ENCODE measurements around the gene RAB30.

RAB30 gene, protein sequence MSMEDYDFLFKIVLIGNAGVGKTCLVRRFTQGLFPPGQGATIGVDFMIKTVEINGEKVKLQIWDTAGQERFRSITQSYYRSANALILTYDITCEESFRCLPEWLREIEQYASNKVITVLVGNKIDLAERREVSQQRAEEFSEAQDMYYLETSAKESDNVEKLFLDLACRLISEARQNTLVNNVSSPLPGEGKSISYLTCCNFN

DNA sequence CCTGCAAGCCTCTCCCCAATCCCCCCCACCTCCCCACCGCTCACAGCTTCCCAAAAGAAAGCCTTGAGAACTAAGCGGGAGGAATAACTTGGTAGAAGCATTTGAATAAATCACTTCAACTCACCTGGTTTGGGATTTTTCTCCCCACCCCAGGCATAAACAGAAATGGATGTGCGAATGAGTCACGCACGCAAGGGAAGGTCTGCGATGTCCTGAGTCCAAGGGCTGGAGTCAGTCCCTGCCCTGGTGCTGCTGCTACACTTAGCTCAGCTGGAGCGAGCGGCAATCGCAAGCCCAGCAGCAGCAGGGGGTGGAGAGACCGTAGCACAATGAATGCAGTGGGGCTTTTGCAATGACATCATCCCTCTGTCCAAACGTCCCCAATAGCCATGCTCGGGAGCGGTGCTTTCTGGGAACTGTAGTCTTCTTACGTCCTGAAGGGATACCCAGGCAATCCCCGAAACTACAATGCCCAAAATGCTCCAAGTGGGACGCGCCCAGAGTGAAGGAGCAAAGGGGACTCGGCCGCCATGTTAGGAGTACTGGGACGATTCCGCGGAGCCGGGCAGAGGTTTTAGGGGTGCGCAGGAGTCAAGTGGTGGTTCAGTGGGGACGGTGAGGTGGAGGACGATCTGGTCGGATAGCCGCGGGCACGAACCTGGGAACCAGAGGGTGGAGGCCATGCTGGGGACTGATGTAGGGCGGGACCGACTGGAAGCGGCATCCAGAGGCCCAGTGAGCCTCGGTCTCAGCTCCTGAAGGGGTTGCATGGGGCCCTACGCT lies at the start of gene RAB30:
Gene RAB30, minus strand, starts transcription at position 331 of the 783 bp plus-strand sequence. CDS start 74,581 bp downstream, outside the sequence.
- DNase-seq (ENCODE audit: low read depth in 3 of 3, low spot score in 1 of 3), result peak; percentile 67 to 89 (median 83)

DNA sequence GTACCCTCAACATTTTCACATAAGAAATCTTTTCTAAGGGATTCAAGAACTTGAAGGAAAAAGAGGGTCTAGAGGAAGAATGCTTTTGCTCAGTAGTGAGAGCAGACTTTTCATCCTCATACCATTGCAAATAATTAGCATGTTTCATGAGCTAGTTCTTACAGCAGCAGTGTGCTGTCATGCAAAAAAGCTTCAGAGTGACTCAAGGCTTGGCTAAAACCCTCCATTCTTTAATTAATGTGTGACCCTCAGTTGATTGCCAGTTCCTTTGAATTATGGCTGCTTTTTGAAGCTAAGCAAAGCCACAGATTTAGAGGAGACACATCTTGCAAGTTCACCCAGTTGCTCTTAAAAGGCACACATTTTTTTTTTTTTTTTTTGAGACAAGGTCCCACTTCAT lies 48.6 kb upstream of the RAB30 start:
- DNase-seq (ENCODE audit: low read depth in 3 of 3, low spot score in 1 of 3), result no peak

DNA sequence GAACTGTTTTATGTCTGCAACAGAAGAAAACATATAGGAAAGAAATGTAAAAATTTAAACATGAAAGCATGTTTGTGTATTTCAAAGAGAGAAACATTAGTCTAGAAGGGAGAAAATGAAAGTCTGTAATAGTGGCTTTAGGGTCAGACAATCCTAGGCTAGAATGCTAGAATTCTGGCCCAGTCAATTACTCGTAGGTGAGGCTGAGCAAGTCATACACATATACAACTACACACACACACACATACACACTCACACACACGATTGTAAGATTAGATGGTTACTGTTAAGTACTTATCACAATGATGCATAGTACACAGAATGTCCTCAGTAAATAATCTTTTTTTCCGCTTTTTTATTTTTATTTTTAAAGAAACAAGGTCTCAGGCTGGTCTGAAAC lies 47.5 kb upstream of the RAB30 start:
- no peak for DNase-seq (ENCODE audit: low read depth in 3 of 3, low spot score in 1 of 3)

DNA sequence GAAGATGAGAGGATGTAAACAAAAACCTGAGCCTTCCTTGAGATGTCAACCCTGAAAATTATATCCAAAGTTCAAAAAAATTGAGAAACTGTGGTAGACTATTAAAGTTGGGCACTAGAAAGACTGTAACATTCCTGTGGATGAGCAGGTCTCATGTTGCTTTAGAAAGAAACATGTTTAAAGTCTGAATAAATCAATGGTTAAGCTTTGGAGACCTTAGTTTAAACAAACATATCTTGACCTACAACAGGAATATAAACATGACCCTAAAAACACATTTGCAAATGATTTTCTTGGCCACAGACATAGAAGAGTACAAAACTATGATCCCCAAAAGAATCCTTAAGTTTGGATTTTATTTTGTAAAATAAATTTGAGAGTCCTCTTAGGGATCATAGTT lies 47.1 kb upstream of the RAB30 start:
- no peak for DNase-seq (ENCODE audit: low read depth in 3 of 3, low spot score in 1 of 3)

DNA sequence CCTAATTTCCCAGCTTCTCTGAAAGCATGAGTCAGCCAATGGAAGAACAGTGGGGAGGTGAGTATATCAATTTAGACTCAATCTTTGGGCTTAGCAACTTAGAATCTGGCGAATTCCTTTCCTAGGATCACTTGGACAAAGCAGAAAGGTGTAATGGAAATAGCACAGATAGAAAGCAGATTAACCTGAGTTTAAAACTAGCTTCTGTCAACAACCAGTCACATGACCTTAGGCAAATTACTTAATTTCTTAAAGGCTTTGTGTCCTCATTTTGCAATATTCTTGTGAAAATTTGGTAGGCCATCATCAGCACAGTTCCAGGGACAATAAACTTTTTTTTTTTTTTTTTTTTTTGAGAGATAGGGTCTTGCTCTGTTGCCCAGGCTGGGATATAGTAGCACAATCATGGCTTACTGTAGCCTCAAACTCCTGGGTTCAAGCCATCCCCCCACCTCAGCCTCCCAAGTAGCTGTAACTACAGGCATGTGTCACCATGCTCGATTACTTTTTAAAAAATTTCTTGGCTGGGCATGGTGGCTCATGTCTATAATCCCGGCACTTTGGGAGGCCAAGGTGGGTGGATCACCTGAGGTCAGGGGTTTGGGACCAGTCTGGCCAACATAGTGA lies 44.4 kb upstream of the RAB30 start:
- DNase-seq (ENCODE audit: low read depth in 3 of 3, low spot score in 1 of 3), result no peak

DNA sequence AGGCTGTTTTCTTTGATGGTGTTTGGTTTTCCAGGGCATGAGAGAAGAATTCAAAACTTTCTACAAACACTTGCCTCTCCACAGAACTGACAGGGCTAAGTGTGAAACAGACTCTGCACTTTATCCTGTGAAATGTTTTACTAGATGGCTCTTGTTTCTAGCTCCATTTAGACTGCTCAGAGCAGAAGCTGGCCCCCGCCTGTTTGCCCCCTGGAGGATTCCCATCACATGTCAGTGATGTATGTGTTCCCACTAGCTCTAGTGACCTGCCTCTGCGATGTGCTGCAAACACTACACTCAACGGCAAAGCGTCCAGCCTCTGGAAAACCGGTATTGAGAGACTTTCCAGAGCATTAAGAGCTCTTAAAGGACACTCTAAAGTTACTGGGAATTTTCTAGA lies 43.9 kb upstream of the RAB30 start:
- no peak for DNase-seq (ENCODE audit: low read depth in 3 of 3, low spot score in 1 of 3)

DNA sequence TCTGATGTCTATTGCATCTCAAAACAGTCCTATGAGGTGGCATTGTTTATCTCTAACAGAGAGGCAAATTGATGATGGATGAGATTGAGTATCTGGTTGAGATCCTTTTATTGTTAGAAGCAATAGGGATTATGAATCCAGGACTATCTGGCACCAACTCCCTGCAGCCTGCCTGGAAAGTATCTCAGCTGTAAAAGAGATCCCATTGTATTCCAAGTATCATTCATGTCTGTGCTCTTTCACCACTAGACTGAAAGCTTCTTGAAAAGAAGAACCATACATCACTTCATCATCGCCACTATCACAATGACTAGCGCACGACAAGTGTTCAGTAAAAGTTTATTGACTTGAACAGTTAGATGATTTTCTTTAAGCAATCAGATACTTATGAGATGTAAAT lies 43.3 kb upstream of the RAB30 start:
- no peak for DNase-seq (ENCODE audit: low read depth in 3 of 3, low spot score in 1 of 3)

DNA sequence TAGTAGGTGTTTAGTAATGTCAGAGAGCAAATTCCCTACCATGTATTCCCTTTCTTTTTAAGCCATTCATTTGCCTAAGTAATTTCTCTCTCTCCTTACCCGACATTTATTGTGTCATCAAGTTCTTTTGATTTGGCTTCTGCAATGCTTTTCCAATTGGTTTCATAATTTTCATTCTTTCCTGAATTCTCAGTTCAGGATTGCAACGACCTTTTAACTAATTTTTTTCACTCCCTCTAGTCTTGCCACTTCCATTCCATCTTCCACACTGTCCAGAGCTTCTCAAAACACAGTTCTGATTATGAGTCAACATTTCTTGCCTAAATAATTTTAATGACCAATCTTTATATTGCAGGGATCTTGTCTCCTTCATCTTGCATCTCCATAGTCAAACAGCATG lies 41.2 kb upstream of the RAB30 start:
- no peak for DNase-seq (ENCODE audit: low read depth in 3 of 3, low spot score in 1 of 3)

DNA sequence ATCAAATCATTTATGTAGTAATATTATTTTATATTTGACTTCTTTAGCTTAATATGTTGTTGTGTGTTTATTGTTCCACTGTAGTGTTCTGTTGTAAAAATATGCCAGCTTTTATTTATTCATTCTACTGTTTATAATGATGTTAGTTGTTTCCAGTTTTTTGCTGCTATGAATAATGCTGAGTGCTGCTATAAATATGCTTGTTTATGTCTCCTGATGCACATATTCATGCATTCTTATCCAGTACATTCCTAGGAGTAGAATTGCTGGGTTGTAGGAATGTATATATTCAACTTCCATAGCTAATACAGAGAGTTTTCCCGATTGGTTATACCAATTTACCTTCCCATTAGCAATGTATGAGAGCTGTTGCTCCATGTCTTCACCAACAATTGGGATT lies 33.5 kb upstream of the RAB30 start:
- no peak for DNase-seq (ENCODE audit: low read depth in 3 of 3, low spot score in 1 of 3)

DNA sequence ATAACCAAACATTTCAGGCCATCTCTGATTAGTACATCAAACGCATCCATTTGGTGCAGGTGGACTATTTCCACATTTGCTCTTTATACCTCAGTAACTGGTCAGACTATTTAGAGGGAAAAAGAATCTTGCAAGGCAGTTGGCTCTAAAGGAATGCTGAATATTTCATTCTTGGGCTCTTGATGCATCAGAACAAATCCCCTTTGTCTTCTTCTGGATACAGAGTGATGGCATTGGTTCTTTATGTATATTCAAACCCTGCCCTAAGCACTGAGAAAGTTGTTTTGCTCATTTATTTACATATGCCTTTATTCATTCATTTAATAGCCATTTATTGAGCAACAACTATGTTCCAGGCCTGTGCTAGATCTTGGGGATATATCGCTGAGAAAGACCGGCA lies 31.1 kb upstream of the RAB30 start:
- DNase-seq (ENCODE audit: low read depth in 3 of 3, low spot score in 1 of 3), result no peak

DNA sequence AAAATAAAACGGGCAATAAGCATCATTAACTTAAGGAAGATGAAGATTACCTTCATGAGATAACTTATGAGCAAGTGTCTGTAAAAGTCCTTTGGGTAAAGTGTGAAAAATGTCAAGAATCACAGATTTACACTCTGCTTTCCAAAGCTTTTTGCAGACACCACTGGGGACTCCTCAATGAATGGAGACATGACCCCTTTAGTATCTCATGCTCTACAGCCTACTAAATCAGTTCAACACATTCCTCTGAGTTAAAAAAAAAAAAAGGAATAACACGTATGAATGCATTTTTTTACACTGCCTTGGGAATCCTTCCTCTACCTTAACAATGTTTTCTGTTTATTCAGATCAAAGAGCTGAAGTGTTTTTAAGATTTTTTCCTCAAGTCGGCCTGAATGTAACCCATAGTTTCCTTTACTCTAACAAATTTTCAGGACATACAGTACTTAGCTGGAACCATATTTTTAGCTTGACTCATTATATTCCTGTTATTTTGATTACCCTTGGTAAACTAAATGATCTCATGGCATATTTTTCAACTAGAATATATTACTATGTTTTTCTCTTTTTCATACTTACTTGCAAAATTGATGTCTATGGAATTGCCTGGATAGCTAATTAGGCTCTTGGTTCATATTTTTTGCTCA lies 25.9 kb upstream of the RAB30 start:
- DNase-seq (ENCODE audit: low read depth in 3 of 3, low spot score in 1 of 3), result no peak

DNA sequence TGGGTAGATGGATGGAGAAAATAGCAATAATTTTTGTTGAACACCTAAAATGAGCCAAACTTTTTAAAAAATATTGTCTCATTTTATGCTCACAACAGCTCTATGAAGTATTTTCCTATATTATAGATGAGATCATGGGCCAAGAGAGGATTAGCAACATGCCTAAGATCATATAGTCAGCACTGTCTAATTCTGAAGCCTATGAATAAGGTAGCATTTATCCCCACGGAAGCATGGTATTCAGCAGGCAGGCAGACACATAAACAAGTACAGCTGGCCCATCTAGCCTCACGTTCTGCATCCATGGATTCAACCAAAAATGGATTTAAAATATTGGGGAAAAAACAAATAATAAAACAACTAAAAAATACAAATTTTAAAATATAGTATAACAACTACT lies 21.9 kb upstream of the RAB30 start:
- DNase-seq (ENCODE audit: low read depth in 3 of 3, low spot score in 1 of 3), result no peak

DNA sequence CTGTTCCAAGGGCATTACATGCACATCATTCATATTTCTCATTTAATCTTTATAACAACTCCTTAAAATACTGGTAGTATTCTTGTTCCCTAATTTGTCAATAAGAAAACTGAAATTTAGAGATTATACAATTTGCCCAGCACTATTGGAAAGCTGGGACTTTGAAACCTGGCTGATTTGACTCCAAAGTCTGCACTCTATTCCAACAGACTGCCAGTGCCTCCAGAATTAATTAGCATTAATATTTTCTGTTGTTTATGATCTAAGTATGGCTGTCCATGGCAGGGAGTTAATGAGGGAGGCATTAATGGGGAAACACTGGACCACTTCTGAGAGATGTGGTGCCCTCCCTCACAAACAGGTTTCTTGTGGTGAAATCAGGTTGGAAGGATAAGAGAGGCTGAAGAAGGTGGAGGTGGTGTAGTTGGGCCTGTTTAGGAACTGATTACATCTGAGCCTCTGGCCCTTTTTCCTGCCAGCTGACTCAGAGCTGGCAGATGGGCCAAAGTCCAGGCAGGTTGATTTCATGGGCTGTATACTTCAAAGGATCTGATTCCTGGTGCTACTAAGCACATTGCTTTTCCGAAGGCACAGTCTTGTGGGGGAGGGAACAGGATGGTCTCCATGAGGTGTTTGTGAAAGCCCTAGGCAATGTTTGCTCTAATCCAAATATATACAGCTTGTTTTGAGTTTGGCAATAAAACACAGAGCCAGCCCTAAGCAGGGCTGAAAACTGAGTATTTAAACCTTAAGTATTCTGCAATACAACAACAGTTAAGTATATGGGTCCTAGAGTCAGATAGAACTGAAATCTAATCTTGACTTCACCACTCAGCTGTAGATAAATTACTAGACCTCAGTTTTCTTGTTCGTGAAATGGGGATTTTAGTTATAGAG lies 21.0 kb upstream of the RAB30 start:
- DNase-seq (ENCODE audit: low read depth in 3 of 3, low spot score in 1 of 3), result no peak

DNA sequence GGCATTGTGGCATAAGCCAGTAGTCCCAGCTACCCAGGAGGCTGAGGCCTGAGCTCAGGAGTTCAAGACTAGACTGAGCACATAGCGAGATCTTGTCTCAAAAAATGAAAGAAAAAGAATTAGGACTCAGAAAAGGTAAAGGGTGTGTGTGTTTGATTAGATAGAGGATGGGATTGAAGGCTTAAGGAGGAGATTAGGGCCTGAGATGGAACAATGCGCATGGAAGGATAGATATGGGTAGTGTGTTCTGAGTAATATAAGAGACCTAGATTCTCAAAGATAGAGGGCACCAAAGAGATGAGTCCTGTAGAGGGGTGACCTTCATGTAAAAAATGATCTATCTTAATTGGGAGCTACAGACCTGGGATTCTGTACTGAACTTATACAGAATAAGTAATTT lies 17.3 kb upstream of the RAB30 start:
- DNase-seq (ENCODE audit: low read depth in 3 of 3, low spot score in 1 of 3), result no peak

DNA sequence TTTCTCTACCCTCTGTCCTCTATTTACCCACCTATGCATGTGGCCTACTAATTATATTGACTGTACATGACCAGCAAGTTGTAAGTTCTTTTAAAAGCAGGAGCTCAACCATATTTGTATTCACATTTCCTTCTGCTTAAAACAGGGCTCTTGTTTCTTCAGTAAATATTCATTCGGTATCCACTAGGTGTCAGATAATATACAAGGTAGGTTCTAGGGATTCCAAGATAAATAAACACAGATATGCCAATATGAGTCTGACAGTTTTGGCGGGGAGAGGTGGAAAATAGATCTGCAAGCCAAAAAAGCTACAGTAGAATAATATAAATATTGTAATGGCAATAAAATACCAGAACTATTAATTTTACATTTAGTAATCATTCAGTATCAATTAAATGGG lies 15.3 kb upstream of the RAB30 start:
- no peak for DNase-seq (ENCODE audit: low read depth in 3 of 3, low spot score in 1 of 3)

DNA sequence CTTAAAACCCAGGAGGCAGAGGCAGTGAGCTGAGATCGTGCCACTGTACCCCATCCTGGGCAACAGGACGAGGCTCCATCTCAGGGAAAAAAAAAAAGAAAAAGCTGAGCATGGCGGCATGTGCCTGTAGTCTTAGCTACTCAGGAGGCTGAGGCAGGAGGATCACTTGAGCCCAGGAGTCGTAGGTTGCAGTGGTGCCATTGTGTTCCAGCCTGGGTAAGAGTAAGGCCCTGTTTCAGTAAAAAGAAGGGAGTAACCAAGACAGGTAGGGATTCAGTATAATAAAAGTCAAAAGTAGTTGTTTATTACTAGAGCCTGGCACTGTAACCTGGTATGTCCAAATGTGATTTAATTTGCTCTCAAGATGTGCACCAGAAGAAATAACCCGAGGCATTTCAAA lies 8.1 kb upstream of the RAB30 start:
- DNase-seq (ENCODE audit: low read depth in 3 of 3, low spot score in 1 of 3), result no peak

DNA sequence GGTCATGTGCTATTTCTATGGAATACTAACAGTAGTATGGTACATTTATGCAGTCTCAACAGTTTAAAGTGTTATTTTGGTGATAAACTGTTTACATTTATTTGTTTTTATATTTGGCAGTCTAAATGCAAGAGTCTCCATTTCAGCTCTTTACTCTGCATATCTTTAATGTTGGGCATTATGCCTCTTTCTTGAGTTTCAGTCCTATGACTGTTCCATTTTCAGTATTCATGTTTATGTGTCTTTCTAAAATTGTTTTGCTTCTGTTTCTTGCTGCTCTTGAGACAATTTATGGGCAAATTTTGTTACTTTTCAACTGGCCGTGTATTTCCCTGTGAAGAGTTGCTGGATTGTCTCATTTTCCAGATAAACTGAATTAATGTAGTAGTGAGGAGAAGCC lies 6.6 kb upstream of the RAB30 start:
- DNase-seq (ENCODE audit: low read depth in 3 of 3, low spot score in 1 of 3), result no peak

DNA sequence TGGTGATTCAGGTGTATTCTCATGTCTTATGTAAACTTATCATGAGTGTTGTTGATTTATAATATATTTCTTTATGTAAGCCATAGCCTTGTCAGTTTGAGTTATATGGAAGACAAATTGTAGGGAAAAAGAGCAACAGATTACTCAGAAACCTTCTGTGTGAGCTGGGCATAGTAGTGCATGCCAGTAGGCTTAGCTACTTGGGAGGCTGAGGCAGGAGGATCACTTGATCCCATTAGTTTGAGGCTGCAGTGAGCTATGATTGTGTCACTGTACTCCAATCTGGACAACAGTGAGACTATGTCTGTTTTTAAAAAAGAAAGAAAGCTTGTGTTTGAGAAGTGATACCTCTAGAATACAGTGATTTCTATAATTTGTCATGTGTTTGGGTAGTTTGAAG lies 2.2 kb upstream of the RAB30 start:
- DNase-seq (ENCODE audit: low read depth in 3 of 3, low spot score in 1 of 3), result no peak

DNA sequence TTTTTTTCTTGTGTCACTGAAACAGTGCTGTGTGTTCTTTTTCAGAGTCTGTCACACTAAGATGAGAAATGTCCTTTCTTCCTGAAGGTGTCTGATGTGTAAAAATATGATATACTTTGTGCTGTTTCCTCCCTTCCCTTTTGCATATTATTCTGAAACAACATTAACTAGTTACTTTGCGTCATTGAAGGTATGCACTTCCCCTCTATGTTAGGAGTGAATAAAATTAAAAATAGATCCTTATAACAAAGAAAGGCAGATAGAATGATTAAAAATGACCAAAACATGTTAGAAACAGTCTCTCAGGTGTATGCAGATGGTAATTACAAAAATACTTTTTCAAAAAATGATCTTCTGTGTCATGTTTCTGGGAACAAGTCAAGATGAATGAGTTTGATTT lies 1.6 kb upstream of the RAB30 start:
- DNase-seq (ENCODE audit: low read depth in 3 of 3, low spot score in 1 of 3), result no peak

DNA sequence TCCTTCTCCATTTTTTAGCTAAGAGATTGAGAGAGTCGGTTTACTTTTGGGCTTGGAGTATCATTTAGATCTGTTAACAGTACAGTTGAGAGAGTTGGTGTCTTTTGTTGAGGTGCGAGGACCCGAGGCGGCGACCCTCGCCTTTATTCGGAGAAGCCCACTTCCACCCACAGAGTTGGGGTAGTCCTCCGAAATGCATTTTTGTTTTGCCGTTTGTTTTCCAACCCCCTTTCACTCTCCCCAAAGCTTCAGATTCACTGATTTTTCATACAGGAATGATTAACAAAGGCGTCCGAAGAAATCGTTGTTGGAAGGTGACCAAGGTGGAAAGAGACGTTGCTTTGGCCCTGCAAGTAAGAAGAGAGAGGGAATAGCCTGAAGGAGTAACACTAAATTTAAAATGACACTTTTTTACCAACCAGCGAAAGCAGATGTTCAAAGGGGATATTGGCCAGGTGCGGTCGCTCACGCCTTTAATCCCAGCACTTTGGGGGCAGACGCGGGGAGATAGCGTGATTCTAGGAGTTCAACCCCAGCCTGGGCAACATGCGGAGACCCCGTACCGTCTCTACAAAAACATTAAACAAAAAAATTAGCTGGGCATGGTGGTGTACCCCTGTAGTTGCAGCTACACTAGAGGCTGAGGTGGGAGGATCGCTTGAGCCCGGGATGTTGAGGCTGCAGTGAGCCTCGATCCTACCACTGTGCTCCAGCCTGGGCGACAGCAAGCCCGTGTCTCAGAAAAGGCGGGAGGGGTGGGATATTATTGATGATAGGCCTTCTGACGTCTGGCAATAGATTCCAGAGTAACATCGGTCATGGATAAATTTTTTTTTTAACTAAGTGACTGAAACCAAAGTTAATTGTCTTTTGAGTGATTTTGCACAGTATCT lies 899 bp upstream of the RAB30 start:
- no peak for DNase-seq (ENCODE audit: low read depth in 3 of 3, low spot score in 1 of 3)

Data from stimulated activated CD4-positive, alpha-beta T cell treated with anti-CD3 and anti-CD28 coated beads, TNF-alpha, amount 100 ng/mL, for 1 hour (primary cell).